ENCODE measurements around the gene ITGA4. TPM values are rescaled to one million over a fixed set of nuclear protein-coding genes. Genes with fewer than 3 reads are reported as not detected.
A peak's percentile ranks its signal among the peaks of the same experiment; 100 is the strongest.

The ITGA4 gene
- total and polyA plus RNA-seq, 2 of the 13 experiments (the other 11 are each of a cell fraction or from before 2014, with no cell fraction given) = not detected

DNA sequence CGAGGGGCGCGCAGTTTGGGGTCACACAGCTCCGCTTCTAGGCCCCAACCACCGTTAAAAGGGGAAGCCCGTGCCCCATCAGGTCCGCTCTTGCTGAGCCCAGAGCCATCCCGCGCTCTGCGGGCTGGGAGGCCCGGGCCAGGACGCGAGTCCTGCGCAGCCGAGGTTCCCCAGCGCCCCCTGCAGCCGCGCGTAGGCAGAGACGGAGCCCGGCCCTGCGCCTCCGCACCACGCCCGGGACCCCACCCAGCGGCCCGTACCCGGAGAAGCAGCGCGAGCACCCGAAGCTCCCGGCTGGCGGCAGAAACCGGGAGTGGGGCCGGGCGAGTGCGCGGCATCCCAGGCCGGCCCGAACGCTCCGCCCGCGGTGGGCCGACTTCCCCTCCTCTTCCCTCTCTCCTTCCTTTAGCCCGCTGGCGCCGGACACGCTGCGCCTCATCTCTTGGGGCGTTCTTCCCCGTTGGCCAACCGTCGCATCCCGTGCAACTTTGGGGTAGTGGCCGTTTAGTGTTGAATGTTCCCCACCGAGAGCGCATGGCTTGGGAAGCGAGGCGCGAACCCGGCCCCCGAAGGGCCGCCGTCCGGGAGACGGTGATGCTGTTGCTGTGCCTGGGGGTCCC lies at the start of gene ITGA4 (continued):
- TF ChIP-seq, protein P1, sequence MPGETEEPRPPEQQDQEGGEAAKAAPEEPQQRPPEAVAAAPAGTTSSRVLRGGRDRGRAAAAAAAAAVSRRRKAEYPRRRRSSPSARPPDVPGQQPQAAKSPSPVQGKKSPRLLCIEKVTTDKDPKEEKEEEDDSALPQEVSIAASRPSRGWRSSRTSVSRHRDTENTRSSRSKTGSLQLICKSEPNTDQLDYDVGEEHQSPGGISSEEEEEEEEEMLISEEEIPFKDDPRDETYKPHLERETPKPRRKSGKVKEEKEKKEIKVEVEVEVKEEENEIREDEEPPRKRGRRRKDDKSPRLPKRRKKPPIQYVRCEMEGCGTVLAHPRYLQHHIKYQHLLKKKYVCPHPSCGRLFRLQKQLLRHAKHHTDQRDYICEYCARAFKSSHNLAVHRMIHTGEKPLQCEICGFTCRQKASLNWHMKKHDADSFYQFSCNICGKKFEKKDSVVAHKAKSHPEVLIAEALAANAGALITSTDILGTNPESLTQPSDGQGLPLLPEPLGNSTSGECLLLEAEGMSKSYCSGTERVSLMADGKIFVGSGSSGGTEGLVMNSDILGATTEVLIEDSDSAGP (CRISPR knock-in tag; IDR thresholded peaks at IDR 0.05; ENCODE audit: borderline replicate concordance) = peak; percentile 53; the same call in 1 of the 2 replicates

DNA sequence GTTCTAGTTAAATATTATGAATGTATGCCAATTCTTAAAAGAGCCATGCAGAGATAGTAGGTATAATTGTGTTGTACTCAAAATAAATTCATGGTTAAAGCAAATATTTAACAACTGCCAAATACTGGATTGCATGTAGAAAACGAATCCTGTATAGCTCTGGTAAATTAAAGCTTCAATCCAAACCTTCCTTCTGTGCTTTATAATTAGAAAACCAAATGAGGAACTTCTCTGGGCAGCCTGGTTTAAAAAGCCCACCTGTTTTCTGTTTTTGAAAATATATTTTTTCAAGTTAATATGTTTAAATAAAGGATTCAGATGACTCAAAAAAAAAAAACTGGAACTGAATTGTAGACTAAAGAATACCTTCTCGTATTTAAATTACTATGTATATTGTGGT lies 48.3 kb upstream of the ITGA4 start:
- ChIA-PET POLR2A (no interaction called here), CTCF (ENCODE audit: low intra/inter-chr PET ratio, low total read pairs) (no interaction called here)
- TF ChIP-seq, protein P2, sequence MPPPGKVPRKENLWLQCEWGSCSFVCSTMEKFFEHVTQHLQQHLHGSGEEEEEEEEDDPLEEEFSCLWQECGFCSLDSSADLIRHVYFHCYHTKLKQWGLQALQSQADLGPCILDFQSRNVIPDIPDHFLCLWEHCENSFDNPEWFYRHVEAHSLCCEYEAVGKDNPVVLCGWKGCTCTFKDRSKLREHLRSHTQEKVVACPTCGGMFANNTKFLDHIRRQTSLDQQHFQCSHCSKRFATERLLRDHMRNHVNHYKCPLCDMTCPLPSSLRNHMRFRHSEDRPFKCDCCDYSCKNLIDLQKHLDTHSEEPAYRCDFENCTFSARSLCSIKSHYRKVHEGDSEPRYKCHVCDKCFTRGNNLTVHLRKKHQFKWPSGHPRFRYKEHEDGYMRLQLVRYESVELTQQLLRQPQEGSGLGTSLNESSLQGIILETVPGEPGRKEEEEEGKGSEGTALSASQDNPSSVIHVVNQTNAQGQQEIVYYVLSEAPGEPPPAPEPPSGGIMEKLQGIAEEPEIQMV (CRISPR knock-in tag; IDR thresholded peaks at IDR 0.05; ENCODE audit: low read depth) = no peak
- TF ChIP-seq NR2C2 (CRISPR knock-in tag; IDR thresholded peaks at IDR 0.05; ENCODE audit: borderline replicate concordance) = no peak
- TF ChIP-seq, protein P3, sequence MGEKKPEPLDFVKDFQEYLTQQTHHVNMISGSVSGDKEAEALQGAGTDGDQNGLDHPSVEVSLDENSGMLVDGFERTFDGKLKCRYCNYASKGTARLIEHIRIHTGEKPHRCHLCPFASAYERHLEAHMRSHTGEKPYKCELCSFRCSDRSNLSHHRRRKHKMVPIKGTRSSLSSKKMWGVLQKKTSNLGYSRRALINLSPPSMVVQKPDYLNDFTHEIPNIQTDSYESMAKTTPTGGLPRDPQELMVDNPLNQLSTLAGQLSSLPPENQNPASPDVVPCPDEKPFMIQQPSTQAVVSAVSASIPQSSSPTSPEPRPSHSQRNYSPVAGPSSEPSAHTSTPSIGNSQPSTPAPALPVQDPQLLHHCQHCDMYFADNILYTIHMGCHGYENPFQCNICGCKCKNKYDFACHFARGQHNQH (CRISPR knock-in tag; IDR thresholded peaks at IDR 0.05) = no peak
- TF ChIP-seq SNAPC2 (CRISPR knock-in tag; IDR thresholded peaks at IDR 0.05) = no peak
- H4K20me1 ChIP-seq (ENCODE audit: insufficient read depth, low read length) = no peaks in the 10 kb centered on the region
- under 1% methylated on average over 2 of the region's 2 CpGs for WGBS (ENCODE audit: low lambda C conversion rate)
- intact Hi-C loops (cut with micrococcal nuclease; ENCODE audit: unreplicated experiment) = no loop called here
- H3K4me3 ChIP-seq (replicated peaks in 1 of 3; ENCODE audit: insufficient read depth in 1 of 3, low read depth in 2 of 3, low read length in 3 of 3) = no peak overlapping the region
- ATAC-seq (no peak), FAIRE-seq (no peak), DNase-seq (ENCODE audit: low spot score) (no peak)
- no peaks in the 10 kb centered on the region for H3K36me3 ChIP-seq (replicated peaks in 1 of 2; ENCODE audit: control insufficient read depth in 1 of 2, insufficient read depth in 2 of 2, low read length in 2 of 2)
- no peak overlapping the region for H2AFZ ChIP-seq (ENCODE audit: low read length)
- H3K27me3 ChIP-seq (ENCODE audit: control insufficient read depth in 1 of 2, insufficient read depth in 2 of 2, low read length in 2 of 2) = no peaks in the 10 kb centered on the region
- H3K79me2 ChIP-seq (ENCODE audit: insufficient read depth, low read length) = no peaks in the 10 kb centered on the region
- BruUV-seq (replicated peaks) = no TSS peak
- no peak overlapping the region for H3K4me2 ChIP-seq (ENCODE audit: low read depth, low read length)
- H3K9me3 ChIP-seq (ENCODE audit: low read length) = no peaks in the 10 kb centered on the region
- H3K9ac ChIP-seq (ENCODE audit: insufficient read depth, low read depth, low read length) = no peak overlapping the region
- in situ Hi-C loops (cut with HindIII; ENCODE audit: extremely low pct_ligation_motif_present, low pct_unique_long_range_greater_than_20kb) = no loop called here
- no peaks in the 10 kb centered on the region for H3K4me1 ChIP-seq (ENCODE audit: insufficient read depth, low read length)
- no peak overlapping the region for H3K27ac ChIP-seq (ENCODE audit: extremely low read length, insufficient read depth, low read length)

Data from HepG2 (cell line).